AG09319 (cell line): ENCODE data around the gene COPB2.

Experiments
- DNase-seq: peaks from one replicate; pipeline ENCODE4 v3.0.0-alpha.2; 2010; ENCODE audit warnings: low read depth; ENCODE audit errors: extremely low read depth
- TF ChIP-seq, protein P1 (sequence below): IDR thresholded peaks from 2 replicates; pipeline ENCODE4 v1.5.1; 2011; ENCODE audit warnings: low read depth, mild to moderate bottlenecking, inconsistent platforms, low read length, moderate library complexity

The COPB2 gene

GRCh38 chr3:139326707-139327106 lies 62.7 kb downstream of the COPB2 start:
- DNase-seq, result no peak
- TF ChIP-seq, protein P1, sequence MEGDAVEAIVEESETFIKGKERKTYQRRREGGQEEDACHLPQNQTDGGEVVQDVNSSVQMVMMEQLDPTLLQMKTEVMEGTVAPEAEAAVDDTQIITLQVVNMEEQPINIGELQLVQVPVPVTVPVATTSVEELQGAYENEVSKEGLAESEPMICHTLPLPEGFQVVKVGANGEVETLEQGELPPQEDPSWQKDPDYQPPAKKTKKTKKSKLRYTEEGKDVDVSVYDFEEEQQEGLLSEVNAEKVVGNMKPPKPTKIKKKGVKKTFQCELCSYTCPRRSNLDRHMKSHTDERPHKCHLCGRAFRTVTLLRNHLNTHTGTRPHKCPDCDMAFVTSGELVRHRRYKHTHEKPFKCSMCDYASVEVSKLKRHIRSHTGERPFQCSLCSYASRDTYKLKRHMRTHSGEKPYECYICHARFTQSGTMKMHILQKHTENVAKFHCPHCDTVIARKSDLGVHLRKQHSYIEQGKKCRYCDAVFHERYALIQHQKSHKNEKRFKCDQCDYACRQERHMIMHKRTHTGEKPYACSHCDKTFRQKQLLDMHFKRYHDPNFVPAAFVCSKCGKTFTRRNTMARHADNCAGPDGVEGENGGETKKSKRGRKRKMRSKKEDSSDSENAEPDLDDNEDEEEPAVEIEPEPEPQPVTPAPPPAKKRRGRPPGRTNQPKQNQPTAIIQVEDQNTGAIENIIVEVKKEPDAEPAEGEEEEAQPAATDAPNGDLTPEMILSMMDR, result no peak

- TF ChIP-seq, protein P1, result no peak
- no peak for DNase-seq
Measured at GRCh38 chr3:139326131-139326530, 63.3 kb downstream of the COPB2 start.

- TF ChIP-seq, protein P1, result no peak
- DNase-seq, result no peak
Measured at GRCh38 chr3:139325551-139325950, 63.9 kb downstream of the COPB2 start.

GRCh38 chr3:139324456-139324855 lies 65.0 kb downstream of the COPB2 start:
- TF ChIP-seq, protein P1, result no peak
- DNase-seq, result no peak

DNA sequence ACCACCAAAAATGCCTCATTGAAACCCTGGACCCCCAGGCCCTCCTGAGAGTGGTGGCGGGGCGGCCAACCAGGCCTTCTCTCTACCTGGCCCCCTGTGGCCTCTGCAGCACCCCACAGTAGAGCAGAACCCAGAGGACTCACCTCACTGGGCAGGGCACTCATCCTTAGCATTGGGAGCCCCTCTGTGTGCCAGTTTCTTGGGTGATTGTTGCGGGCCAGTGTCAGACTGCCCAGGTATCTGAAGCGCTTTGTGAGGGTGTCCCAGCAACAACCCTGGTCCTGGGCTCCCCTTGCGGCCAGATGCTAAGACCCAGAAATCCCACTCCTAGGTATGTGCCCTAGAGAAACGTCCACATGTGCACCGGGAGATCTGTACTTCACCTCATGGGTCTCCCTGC lies 66.3 kb downstream of the COPB2 start:
- TF ChIP-seq, protein P1, result no peak
- DNase-seq, result no peak

DNA sequence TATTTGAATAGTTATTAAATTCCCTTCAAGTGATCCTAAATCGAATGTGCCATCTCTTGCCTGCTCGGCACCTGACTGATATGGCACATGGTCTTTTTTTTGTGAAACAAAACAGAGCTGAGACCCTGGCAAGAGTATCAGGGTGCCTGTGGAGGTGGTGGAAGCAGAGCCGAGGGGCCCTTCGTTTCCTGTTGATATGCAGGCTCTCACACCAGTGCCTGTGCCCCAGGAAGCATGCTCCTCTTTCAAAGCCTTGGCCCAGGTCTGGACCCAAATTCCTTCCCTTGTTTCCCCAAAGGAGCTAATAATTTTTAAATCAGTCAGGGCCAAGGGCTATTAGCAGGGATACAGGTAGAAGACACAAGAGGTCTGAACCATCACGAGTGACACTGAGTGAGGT lies 67.1 kb downstream of the COPB2 start:
- TF ChIP-seq, protein P1, result no peak
- no peak for DNase-seq

DNA sequence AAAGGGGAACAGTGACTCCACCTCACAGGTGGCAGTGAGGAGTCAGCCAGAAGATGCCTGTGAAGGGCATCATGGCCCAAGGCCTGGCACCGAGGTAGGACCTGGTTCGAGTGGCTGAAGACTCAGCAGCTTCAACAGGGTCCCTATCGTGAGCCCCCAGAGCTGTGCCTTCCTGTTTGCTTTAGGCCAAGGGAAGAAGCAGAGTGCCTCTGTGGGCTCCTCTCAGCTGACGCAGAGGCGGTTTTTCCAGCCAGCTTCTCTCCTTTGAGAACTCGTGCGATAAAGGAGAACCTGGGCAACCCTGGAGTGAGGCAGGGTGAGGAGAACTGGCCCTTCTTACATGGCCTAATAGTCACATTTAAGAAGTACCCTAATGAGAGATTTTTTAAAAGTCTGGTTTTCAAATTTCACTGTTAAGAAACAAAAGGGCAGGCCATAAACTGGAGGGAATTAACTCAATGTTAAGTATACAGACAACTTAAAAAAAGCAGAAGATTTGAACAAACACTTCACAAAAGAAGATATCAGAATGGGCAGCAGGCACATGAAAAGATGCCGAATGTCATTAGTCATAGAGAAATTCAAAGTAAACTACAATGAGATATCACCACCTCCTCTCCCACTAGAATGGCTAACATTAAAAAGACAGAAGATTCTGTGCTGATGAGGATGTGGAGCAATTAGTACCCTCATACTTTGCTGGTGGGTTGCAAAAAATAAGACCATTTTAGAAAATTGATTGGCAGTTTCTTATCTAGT lies 68.7 kb downstream of the COPB2 start:
- DNase-seq, result no peak
- TF ChIP-seq, protein P1, result no peak
